ENCODE results near the gene RBM8A. TPM values are rescaled to one million over a fixed set of nuclear protein-coding genes. Genes with fewer than 3 reads are reported as not detected.
A peak's percentile ranks its signal among the peaks of the same experiment; 100 is the strongest.

Gene RBM8A
- 100 to 1,000 TPM; 149 to 227 (median 195) TPM for polyA plus RNA-seq (ENCODE audit: insufficient read length in 4 of 4)

- peak; percentile 96 to 98 (median 98) for DNase-seq (ENCODE audit: low read depth in 4 of 4, low spot score in 3 of 4)
Observed at GRCh38 chr1:145927063-145927886, at the start of gene RBM8A. TSS of gene RBM8A (minus strand) at chr1:145927484. CDS start at chr1:145927426, 58 bp downstream.

- DNase-seq (ENCODE audit: low read depth in 4 of 4, low spot score in 3 of 4), result no peak
Observed at GRCh38 chr1:145977016-145977415, 49.7 kb upstream of the RBM8A start.

- DNase-seq (ENCODE audit: low read depth in 4 of 4, low spot score in 3 of 4), result no peak
Observed at GRCh38 chr1:145975216-145975615, 47.9 kb upstream of the RBM8A start.

DNA sequence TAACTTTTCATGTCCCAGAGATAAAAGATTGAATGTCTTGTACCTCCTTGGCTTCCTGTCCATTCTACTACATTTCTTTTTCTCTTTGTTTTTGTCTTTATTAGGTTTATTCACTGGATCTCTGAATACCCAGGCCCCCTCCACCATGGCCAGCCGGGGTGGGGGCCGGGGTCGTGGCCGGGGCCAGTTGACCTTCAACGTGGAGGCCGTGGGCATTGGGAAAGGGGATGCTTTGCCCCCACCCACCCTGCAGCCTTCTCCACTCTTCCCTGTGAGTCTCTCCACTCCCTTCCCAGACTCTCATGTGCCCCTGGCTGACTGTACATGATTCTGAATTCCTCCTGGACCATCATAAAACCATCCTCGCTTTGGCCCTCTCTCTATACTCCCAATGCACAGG, 47.4 kb upstream of the RBM8A start:
- no peak for DNase-seq (ENCODE audit: low read depth in 4 of 4, low spot score in 3 of 4)

DNA sequence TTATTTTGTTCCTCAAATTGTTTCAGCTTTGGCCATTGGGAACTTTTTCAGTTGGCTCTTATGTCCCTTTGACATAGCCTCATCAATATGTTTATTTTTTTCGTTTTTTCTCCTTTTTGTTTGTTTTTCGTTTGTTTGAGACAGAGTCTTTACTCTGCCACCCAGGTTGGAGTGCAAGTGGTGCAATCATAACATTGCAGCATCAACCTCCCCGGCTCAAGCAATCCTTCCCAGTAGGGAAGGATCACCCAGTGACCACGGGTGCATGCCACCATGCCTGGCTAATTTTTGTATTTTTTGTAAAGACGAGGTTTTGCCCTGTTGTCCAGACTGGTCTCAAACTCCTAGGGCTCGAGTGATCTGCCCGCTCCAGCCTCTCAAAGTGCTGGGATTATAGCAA, 45.3 kb upstream of the RBM8A start:
- no peak for DNase-seq (ENCODE audit: low read depth in 4 of 4, low spot score in 3 of 4)

DNA sequence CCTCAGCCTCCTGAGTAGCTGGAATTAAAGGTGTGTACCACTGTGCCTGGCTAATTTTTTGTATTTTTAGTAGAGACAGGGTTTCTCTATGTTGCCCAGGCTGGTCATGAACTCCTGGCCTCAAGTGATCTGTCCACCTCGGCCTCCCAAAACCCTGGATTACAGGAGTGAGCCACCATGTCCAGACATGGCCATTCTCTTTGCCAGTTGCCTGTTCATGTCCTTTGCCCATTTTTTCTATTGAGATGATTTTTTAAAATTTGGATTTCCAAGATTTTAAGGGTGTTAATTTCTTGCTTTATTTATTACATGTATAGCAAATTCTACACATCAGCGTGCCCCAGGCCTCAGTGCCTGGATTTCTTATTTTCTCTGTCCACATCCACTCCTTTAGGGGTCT, 40.0 kb upstream of the RBM8A start:
- no peak for DNase-seq (ENCODE audit: low read depth in 4 of 4, low spot score in 3 of 4)

DNA sequence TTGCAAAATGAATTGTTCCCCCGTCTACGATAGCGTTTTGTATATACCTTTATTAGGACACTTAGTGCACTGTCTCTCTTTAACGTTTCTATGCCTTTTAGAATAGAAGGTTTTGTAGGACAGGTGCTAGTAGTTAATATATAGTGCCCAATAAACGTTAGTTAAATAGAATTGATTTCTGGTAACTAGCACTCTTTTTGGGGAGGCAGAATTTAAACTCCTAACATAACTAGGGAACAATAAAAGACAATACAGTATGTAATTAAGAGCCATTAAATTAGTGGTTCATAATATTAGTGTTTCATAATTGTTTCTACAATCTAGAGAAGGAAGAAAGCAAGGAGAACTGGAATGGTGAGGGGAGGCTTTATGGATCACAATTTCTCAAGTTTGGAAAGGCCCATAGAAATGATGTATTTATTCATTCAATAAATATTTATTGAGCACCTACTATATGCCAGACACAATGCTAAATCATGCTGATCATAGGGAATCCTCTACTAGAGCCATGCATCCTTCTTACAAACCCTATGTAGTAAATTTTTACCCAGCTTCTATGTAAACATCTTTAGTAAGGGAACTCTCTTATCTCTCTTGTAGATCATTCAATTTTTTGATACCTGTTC, 37.9 kb upstream of the RBM8A start:
- no peak for DNase-seq (ENCODE audit: low read depth in 4 of 4, low spot score in 3 of 4)

DNA sequence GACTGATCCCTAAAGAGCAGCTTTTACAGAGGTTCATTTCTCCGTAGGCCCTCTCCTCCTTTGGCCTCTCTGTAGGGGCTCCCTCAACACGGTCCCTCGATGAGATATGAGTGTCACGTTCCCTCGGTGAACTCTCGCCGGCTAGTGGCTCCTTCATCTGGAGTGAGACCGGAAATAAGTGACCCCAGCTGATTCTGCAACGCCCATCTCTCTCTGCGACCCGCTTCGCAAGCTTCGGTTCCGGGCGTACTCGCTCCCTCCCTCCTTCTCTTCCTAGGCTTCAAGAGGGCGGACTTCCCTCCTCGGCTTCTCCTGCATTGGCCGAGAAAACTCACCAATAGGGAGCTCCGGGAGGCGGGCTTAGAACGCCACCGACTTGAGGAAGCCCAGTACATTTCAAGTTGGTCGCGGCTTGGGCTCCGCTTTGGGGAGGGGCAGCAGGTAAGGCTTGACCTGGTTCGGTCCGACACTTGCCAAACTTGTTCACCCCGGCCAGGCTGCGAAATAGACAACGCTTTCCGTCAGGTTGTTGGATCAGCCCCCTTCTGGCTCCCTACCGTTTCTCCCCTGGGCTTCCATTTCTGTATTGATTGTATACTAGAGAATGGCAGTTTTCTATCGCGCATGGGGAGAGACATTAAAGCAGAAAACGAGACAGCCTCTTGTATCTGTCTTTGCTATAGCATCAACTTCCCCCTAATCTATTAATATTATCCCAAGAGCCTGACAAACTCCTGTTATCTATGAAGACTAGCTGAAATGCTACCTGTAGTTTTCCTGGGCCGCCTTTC, 37.2 kb upstream of the RBM8A start, which contains the start of the genes ANKRD34A and POLR3GL:
Gene ANKRD34A, minus strand, starts transcription at position 248 of the 791 bp plus-strand sequence. CDS start 2,816 bp downstream, outside the sequence.
Gene POLR3GL, plus strand, starts transcription at position 363 of the 791 bp plus-strand sequence. CDS start 10,176 bp downstream, outside the sequence.
- DNase-seq (ENCODE audit: low read depth in 4 of 4, low spot score in 3 of 4), result peak; percentile 90 to 97 (median 92)

DNA sequence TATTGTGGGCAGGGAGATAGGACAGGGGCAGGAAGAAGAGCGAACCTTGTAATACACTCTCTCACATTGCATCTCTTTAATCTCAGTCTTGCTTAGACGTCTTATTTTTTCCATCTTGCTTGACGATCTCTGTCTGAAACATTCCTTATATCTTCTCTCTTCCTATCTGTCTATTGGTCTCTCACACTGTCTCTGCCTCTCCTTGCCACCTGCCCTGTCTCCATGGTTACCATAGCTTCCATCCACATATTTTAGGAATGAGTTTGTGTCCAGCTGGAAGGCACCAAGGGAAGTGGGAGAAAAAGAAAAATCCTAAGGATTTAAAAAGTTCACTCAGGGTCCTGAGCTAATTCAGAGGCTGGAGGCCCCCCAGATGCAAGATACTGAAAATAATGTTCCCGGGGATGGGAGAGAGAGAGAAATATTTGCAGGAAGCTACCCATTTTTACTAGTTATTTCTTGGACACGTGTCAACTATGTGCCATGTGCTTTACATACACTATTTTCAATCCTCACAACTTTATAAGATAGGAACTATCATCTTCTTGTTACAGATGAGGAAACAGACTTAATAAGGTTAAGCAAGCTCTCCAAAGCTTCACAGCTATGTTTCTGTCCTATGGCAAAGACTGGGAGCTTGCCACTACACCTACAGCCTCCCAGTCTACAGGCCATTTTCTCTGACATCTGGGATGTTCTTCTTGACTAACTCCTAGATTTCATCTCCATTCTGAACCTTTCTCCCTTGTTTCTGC, 36.2 kb upstream of the RBM8A start:
- no peak for DNase-seq (ENCODE audit: low read depth in 4 of 4, low spot score in 3 of 4)

- DNase-seq (ENCODE audit: low read depth in 4 of 4, low spot score in 3 of 4), result no peak
Observed at GRCh38 chr1:145962157-145963102, 35.1 kb upstream of the RBM8A start.

DNA sequence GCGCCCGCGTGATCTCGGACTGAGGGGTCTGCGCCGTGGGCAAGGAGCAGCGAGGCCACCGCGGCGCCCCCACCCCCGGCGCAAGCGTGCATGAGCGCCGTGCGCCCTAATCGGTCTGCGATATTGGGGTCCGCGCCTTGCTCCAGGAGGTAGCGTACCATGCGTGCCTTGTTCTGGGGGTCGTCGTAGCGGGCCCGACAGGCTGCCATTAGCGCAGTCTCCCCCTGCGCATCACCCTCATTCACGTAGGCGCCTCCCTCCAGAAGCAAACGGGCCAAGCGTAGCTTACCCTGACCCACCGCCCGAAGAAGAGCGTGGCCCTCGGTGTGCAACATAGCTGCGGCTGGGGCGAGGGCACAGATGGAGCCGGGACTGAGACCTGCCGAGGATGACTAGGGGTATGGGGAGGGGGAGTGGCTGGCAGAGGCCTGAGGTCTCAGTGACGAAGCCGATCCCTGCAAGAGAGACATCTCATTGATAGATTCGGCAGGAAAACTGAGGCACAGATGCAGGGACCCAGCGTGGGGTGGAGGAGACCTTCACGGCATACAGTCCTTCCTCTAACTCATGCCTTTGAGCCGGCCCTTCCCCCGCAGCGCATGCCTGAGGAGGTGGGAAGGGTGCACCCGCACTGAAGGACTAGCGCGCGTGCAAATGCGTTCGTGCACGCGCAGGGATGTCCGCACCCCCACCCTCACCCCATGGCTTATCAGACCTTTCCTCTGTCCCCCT, 34.3 kb upstream of the RBM8A start:
- DNase-seq (ENCODE audit: low read depth in 4 of 4, low spot score in 3 of 4), result no peak

GRCh38 chr1:145961109-145961424, 33.8 kb upstream of the RBM8A start:
- DNase-seq (ENCODE audit: low read depth in 4 of 4, low spot score in 3 of 4), result no peak

GRCh38 chr1:145960468-145961108, 33.3 kb upstream of the RBM8A start:
- DNase-seq (ENCODE audit: low read depth in 4 of 4, low spot score in 3 of 4), result peak in 1 of 4 donors; percentile 78

GRCh38 chr1:145959957-145960467, 32.7 kb upstream of the RBM8A start:
- DNase-seq (ENCODE audit: low read depth in 4 of 4, low spot score in 3 of 4), result no peak

DNA sequence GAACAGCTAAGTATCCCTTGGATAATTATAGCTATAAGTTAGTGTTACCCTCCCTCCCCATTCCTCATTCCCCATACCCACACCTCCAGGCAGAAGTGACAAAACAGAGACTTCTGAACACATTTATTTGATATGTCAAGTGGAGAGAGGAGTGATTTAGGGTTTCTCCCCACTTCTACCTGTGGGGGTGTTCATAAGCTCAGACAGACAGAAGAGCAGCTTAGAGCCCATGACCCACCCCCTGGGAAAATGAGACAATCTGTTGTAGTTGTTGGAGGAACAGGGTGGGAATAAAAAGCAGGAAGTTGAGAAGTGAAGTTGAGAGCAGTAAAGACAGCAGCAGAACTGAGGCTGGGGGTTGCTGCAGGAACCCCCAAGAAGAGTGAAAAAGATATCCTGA, 32.0 kb upstream of the RBM8A start:
- no peak for DNase-seq (ENCODE audit: low read depth in 4 of 4, low spot score in 3 of 4)

- no peak for DNase-seq (ENCODE audit: low read depth in 4 of 4, low spot score in 3 of 4)
Observed at GRCh38 chr1:145958734-145959133, 31.4 kb upstream of the RBM8A start.

DNA sequence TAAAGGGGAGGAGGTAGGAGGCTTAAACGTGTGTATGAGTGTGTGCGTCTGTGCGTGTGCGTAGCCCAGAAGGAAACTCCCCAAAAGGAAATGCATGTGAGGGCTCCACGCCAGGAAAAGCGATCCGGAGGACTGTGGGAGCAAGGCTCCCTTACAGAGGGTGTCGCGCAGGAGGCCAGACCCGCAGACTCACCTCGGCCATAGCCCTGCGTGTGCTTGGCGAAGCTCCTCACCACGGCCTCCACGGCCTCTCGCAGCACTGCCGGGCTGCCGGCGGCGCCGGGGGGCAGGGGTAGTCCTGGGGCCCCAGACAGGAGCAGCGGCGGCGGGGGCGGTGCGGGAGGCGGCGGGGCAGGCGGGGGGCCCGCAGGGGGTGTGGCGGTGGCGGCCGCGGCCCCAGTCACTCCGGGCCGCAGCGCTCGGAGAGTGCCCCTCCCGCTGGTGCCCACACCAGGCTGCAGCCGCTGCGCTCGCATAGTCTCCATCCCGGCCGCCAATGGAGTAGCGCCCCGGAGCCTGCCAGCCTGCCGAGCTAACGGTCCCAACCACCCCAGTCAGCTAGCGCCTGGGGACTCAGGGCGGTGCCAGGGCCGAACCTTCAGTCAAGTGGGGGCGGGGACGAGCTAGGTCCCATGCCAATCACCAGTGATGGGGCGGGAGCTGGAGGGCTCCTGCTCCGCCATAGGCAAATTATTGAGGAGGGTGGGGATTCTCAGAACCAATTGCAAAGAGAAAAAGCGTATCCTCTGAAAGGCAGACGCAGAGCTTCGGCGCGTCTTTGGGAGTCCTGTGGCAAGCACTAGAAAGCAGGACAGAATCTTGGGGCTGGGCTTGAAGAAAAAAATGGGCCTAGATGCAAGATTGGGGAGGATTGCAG, 30.4 kb upstream of the RBM8A start, which contains the start of gene LIX1L:
Gene LIX1L, minus strand, starts transcription at position 575 of the 877 bp plus-strand sequence. Its CDS starts 90 bp downstream, at position 485.
- DNase-seq (ENCODE audit: low read depth in 4 of 4, low spot score in 3 of 4), result peak; percentile 89 to 94 (median 92)

All from left renal pelvis (tissue), 4 donors.